ENCODE data around the gene WSCD2. TPM values are rescaled to one million over a fixed set of nuclear protein-coding genes. Genes with fewer than 3 reads are reported as not detected.

Gene WSCD2
- polyA plus RNA-seq, 1 donor (not counting 4 experiments of a cell fraction or from before 2014, with no cell fraction given): not detected

GRCh38 chr12:108284163-108284562, 155.1 kb downstream of the WSCD2 start:
- FAIRE-seq: no peak
- no peak overlapping the region for H2AFZ ChIP-seq (ENCODE audit: control insufficient read depth, low read length)
- TF ChIP-seq EZH2 (IDR thresholded peaks at IDR 0.05; ENCODE audit: low read length) (no peak), CTCF (optimal IDR thresholded peaks at IDR 0.05 in 1 of 3, IDR thresholded peaks at IDR 0.05 in 1 of 3, conservative IDR thresholded peaks at IDR 0.05 in 1 of 3; ENCODE audit: extremely low read depth in 1 of 3, insufficient read depth in 2 of 3, low read length in 3 of 3) (no peak)
- DNase-seq (ENCODE audit: low read depth, low spot score): no peak
- no peaks in the 10 kb centered on the region for H3K36me3 ChIP-seq (ENCODE audit: control insufficient read depth in 2 of 2, extremely low read depth in 1 of 2, insufficient read depth in 2 of 2, low read length in 2 of 2)
- no peaks in the 10 kb centered on the region for H3K27me3 ChIP-seq (ENCODE audit: control insufficient read depth, extremely low read depth, insufficient read depth, low read length)
- H3K9me1 ChIP-seq (ENCODE audit: control insufficient read depth, extremely low read depth, insufficient read depth, low read length): no peaks in the 10 kb centered on the region
- H3K4me1 ChIP-seq (ENCODE audit: control insufficient read depth, extremely low read depth, insufficient read depth, low read length): no peaks in the 10 kb centered on the region
- H3K4me3 ChIP-seq (ENCODE audit: control insufficient read depth in 2 of 3, extremely low read depth in 1 of 3, insufficient read depth in 2 of 3, low read depth in 1 of 3, low read length in 3 of 3): no peak overlapping the region
- no peaks in the 10 kb centered on the region for H3K9me3 ChIP-seq (ENCODE audit: control insufficient read depth, low read depth, low read length)
- dilution Hi-C loops (cut with MboI; ENCODE audit: extremely low pct_ligation_motif_present, low sequenced_read_pairs): no loop called here
- H3K27ac ChIP-seq (ENCODE audit: control insufficient read depth, insufficient read depth, low read length): no peak overlapping the region
- no peak overlapping the region for H3K9ac ChIP-seq (ENCODE audit: control insufficient read depth, extremely low read depth, insufficient read depth, low read length)
- no peaks in the 10 kb centered on the region for H3K79me2 ChIP-seq (ENCODE audit: control insufficient read depth, insufficient read depth, low read length)
- no peaks in the 10 kb centered on the region for H4K20me1 ChIP-seq (ENCODE audit: control insufficient read depth, extremely low read depth, insufficient read depth, low read length)
- H3K4me2 ChIP-seq (ENCODE audit: control insufficient read depth, extremely low read depth, insufficient read depth, low read depth, low read length): no peak overlapping the region

GRCh38 chr12:108285016-108285415, 155.9 kb downstream of the WSCD2 start:
- FAIRE-seq (no peak), DNase-seq (ENCODE audit: low read depth, low spot score) (no peak)
- H3K36me3 ChIP-seq (ENCODE audit: control insufficient read depth in 2 of 2, extremely low read depth in 1 of 2, insufficient read depth in 2 of 2, low read length in 2 of 2): no peaks in the 10 kb centered on the region
- H3K79me2 ChIP-seq (ENCODE audit: control insufficient read depth, insufficient read depth, low read length): no peaks in the 10 kb centered on the region
- H3K9ac ChIP-seq (ENCODE audit: control insufficient read depth, extremely low read depth, insufficient read depth, low read length): no peak overlapping the region
- H3K9me3 ChIP-seq (ENCODE audit: control insufficient read depth, low read depth, low read length): no peaks in the 10 kb centered on the region
- H4K20me1 ChIP-seq (ENCODE audit: control insufficient read depth, extremely low read depth, insufficient read depth, low read length): no peaks in the 10 kb centered on the region
- no peak overlapping the region for H3K27ac ChIP-seq (ENCODE audit: control insufficient read depth, insufficient read depth, low read length)
- H3K4me1 ChIP-seq (ENCODE audit: control insufficient read depth, extremely low read depth, insufficient read depth, low read length): no peaks in the 10 kb centered on the region
- no peaks in the 10 kb centered on the region for H3K27me3 ChIP-seq (ENCODE audit: control insufficient read depth, extremely low read depth, insufficient read depth, low read length)
- no peaks in the 10 kb centered on the region for H3K9me1 ChIP-seq (ENCODE audit: control insufficient read depth, extremely low read depth, insufficient read depth, low read length)
- TF ChIP-seq CTCF (optimal IDR thresholded peaks at IDR 0.05 in 1 of 3, IDR thresholded peaks at IDR 0.05 in 1 of 3, conservative IDR thresholded peaks at IDR 0.05 in 1 of 3; ENCODE audit: extremely low read depth in 1 of 3, insufficient read depth in 2 of 3, low read length in 3 of 3) (no peak), EZH2 (IDR thresholded peaks at IDR 0.05; ENCODE audit: low read length) (no peak)
- no peak overlapping the region for H3K4me2 ChIP-seq (ENCODE audit: control insufficient read depth, extremely low read depth, insufficient read depth, low read depth, low read length)
- no peak overlapping the region for H2AFZ ChIP-seq (ENCODE audit: control insufficient read depth, low read length)
- no peak overlapping the region for H3K4me3 ChIP-seq (ENCODE audit: control insufficient read depth in 2 of 3, extremely low read depth in 1 of 3, insufficient read depth in 2 of 3, low read depth in 1 of 3, low read length in 3 of 3)
- dilution Hi-C loops (cut with MboI; ENCODE audit: extremely low pct_ligation_motif_present, low sequenced_read_pairs): no loop called here
